Stomach (tissue), 9 donors: ENCODE results near the gene ZFR2. TPM values are rescaled to one million over a fixed set of nuclear protein-coding genes. Genes with fewer than 3 reads are reported as not detected.

ENCODE experiments used
- DNase-seq, 2 donors: peaks; one replicate each; pipeline versions ENCODE4 v3.0.0 to v3.0.0-alpha.2; 2013 to 2019
- H3K27ac ChIP-seq, 5 donors: fragments of 200-600 bp in 4 of 5; sonication (generic) in 4 of 5; one replicate each; pipeline ENCODE4 v1.5.1; 2013 to 2019; ENCODE audit warnings: mild to moderate bottlenecking in 1 of 5, moderate library complexity in 1 of 5
- H3K27me3 ChIP-seq, 3 donors: fragments of 200-600 bp; sonication (generic); one replicate each; pipeline ENCODE4 v1.5.1; 2017 to 2019; ENCODE audit warnings: mixed run types in 1 of 3
- H3K36me3 ChIP-seq, 4 donors: fragments of 200-600 bp; sonication (generic); 1 replicate in 3 of 4; 2 replicates in 1 of 4; pipeline ENCODE4 v1.5.1; 2016 to 2019
- H3K4me1 ChIP-seq, 4 donors: fragments of 200-600 bp; sonication (generic); one replicate each; pipeline ENCODE4 v1.5.1; 2016 to 2019
- H3K4me3 ChIP-seq, 4 donors: fragments of 200-600 bp; sonication (generic) in 3 of 4; one replicate each; pipeline ENCODE4 v1.5.1; 2016 to 2019; ENCODE audit warnings: mild to moderate bottlenecking in 1 of 4
- H3K9me3 ChIP-seq, 4 donors: fragments of 200-600 bp; sonication (generic); one replicate each; pipeline ENCODE4 v1.5.1; 2016 to 2019
- EP300 ChIP-seq: sonication (generic); formaldehyde crosslinking; IDR thresholded peaks from one replicate; pipeline ENCODE4 v1.6.1; 2017; ENCODE audit warnings: antibody characterized with exemption
- POLR2A ChIP-seq, 4 donors: fragments of 450-650 bp; IDR thresholded peaks; one replicate each; pipeline ENCODE4 v1.6.1; 2016; ENCODE audit warnings: antibody characterized with exemption in 4 of 4, control low read depth in 2 of 4, mild to moderate bottlenecking in 1 of 4, moderate library complexity in 1 of 4
- POLR2AphosphoS5 ChIP-seq, 3 donors: sonication (generic); formaldehyde crosslinking; IDR thresholded peaks; one replicate each; pipeline ENCODE4 v1.6.1; 2016; ENCODE audit warnings: antibody characterized with exemption in 3 of 3
- WGBS, 5 donors: extraction: QIAGEN DNeasy Blood & Tissue Kit in 3 of 5; methylation state at CpG; one replicate each; pipeline versions ENCODE4 v1.1.5 to v1.1.7; 2013 to 2018; 5-methylcytosine and 5-hydroxymethylcytosine counted together
- intact Hi-C: fragments of 100-400 bp; cut with DNase I; formaldehyde crosslinking; loops from one replicate; pipeline ENCODE4 v1.15.1; 2023; ENCODE audit warnings: low total_unique reads
- polyA plus RNA-seq, 3 donors: library from polyadenylated mRNA; stranded (reverse); fragments of 200-250 nt; gene quantifications; one replicate each; pipeline ENCODE4 v1.2.3, GENCODE V29; 2013
- total RNA-seq, 5 donors: library from RNA; depleted of rRNA; stranded (reverse); fragments of >200 nt; gene quantifications; one replicate each; pipeline versions ENCODE4 v1.1.0 to v1.2.3, GENCODE V29; 2014 to 2016
- TF ChIP-seq, protein P1 (sequence below), 7 experiments: fragments of 450-650 bp in 4 of 7; fragments of 200-600 bp in 3 of 7; sonication (generic) in 3 of 7; IDR thresholded peaks; one replicate each; pipeline ENCODE4 v1.5.1; 2016 to 2019; ENCODE audit warnings: antibody characterized with exemption in 7 of 7, control low read depth in 2 of 7, mild to moderate bottlenecking in 1 of 7
- donor health status: healthy with polysubstance abuse.
- donor health status: Bipolar disorder and iron deficiency.
- donor health status: healthy.

The ZFR2 gene
- total and polyA plus RNA-seq, 8 donors = 0.10 to 0.29 TPM; not detected in 6

DNA sequence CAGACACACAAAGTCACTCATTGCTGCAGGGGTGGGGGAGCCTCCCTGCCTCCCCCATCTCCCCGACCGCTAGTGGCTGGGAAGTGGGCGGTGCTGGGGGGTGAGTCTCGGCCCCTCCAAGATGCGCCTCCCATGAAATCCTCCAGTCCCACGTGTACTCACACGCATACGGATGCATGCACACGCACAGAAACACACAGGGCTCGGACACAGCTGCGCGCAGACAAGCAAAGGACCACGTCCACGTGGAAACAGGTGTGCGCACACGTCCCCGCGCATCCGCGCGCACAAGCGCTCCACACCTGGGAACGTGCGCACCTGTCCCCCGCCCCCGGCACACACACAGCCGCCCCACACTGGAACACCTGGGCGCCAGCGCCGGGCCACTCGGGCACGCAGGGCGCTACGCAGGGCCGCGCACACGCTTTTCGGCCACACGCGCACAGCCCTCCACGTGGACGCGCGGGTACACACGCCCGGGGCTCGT, 83.3 kb downstream of the ZFR2 start:
- TF ChIP-seq, protein P1, sequence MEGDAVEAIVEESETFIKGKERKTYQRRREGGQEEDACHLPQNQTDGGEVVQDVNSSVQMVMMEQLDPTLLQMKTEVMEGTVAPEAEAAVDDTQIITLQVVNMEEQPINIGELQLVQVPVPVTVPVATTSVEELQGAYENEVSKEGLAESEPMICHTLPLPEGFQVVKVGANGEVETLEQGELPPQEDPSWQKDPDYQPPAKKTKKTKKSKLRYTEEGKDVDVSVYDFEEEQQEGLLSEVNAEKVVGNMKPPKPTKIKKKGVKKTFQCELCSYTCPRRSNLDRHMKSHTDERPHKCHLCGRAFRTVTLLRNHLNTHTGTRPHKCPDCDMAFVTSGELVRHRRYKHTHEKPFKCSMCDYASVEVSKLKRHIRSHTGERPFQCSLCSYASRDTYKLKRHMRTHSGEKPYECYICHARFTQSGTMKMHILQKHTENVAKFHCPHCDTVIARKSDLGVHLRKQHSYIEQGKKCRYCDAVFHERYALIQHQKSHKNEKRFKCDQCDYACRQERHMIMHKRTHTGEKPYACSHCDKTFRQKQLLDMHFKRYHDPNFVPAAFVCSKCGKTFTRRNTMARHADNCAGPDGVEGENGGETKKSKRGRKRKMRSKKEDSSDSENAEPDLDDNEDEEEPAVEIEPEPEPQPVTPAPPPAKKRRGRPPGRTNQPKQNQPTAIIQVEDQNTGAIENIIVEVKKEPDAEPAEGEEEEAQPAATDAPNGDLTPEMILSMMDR (IDR thresholded peaks at IDR 0.05) = no peak
- no peak for TF ChIP-seq POLR2AphosphoS5 (IDR thresholded peaks at IDR 0.05)
- TF ChIP-seq EP300 = no peak
- TF ChIP-seq POLR2A (IDR thresholded peaks at IDR 0.05) = no peak
- Histone ChIP-seq H3K27me3 (peaks cover 7 to 70% (median 34%) of the 10 kb centered on the region in 3 donors), H3K4me3 (peak overlapping the region; percentile 37 to 48 (median 43)), H3K36me3 (peaks cover 0 to 12% (median 0%) of the 10 kb centered on the region in 4 donors), H3K27ac (peak overlapping the region in 3 of 5 donors; percentile 29 to 64 (median 38)), H3K4me1 (peaks cover 0 to 19% (median 12%) of the 10 kb centered on the region in 4 donors), H3K9me3 (peaks cover 20 to 26% (median 25%) of the 10 kb centered on the region in 4 donors)
- intact Hi-C loops = no loop called here
- WGBS, 5 donors = 0 to 3% (median 3%) methylated on average over 27 to 47 of the region's 47 CpGs
- DNase-seq = no peak

DNA sequence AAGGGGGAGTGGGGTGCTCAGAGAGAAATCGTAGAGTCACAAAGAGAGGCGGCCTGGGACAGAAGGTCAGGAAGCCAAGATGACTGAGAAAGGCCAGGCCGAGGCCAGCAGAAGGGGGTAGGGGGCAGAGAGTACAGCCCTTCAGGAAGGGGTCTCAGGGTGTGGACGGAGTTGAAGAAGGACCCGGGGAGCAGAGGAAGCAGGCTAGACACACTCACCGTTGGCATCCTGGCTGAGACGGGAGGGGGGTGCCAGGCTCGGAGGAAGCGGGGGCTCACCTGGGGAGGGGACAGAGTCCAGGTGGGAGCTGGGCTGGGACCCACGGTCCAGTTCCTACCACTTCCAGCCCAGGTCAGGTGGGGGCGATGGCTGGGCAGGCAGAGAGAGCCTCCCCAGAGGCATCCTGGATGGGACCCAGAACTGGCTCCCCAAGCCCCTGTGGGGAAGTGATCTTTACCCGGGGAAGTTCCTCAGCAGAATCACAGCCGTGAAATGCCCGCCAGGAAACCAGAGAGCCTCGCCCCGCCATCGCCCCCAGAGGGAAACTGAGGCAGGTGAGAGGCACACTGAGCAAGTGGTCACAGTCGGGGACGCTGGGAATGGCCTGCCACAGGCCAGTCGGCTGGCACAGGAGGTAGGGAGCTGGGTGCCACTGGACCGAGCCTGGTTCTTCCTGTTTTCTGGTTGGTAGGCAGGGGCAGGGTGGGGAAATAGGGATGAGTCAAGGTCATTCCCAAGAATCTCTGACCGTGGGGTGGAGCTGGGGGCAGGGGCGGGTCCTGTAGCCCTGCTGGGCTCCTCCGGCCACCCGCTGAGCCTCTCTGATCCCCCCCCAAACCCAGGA, 84.0 kb downstream of the ZFR2 start:
- no peak overlapping the region for H3K27ac ChIP-seq
- TF ChIP-seq, protein P1 (IDR thresholded peaks at IDR 0.05) = no peak
- TF ChIP-seq POLR2A (IDR thresholded peaks at IDR 0.05) = no peak
- no peak for TF ChIP-seq EP300
- TF ChIP-seq POLR2AphosphoS5 (IDR thresholded peaks at IDR 0.05) = no peak
- H3K4me3 ChIP-seq = peak overlapping the region in 3 of 4 donors; percentile 37 to 48 (median 40)
- WGBS, 5 donors = 23 to 29% (median 26%) methylated on average over 19 to 25 of the region's 25 CpGs
- peaks cover 0 to 19% (median 12%) of the 10 kb centered on the region in 4 donors for H3K4me1 ChIP-seq
- peak in 1 of 2 donors; percentile 5 for DNase-seq
- intact Hi-C loops = no loop called here
- peaks cover 0 to 12% (median 0%) of the 10 kb centered on the region in 4 donors for H3K36me3 ChIP-seq
- peaks cover 7 to 63% (median 34%) of the 10 kb centered on the region in 3 donors for H3K27me3 ChIP-seq
- H3K9me3 ChIP-seq = peaks cover 20 to 26% (median 25%) of the 10 kb centered on the region in 4 donors

DNA sequence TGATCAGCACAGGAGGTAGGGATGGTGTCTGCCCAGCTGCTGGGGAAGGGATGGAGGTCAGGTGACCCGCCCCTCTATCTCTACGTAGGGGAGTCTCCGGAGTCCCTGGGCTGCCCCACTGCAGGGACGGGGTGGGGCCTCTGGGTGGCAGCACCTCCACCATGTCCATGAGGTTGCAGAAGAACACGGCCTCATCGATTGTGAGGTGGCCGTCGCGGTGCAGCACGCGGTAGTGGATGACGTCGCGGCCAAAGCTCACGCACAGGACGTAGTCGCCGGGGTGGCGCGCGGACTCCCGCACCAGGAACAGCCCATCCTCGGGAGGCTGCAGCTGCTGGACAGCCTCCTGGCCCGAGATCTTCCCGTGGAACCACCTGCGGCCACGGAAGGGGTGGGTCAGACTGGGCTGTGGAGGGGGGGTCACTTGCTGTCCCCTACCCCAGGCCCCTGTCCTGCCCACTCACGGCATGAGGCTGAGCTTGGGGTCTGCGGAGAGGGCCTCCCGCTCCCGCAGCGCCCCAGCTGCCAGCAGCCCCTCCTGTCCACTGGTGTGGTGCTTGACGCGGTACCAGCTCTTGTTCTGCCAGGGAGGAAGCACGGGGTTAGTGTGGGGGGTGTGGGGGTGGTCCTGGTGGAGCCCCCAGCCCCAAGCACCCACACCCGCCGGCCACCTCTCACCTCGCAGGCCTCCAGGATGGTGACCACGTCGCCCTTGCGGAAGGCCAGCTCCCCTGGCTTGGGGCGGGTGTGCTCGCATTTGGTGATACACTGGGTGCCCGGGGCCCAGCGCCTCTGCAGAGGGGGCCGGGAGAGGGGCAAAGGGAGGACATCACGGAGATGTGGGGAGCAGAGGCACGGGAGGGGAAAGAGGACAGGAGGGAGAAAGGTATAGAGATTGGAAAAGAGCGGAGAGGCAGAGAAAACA, 84.9 kb downstream of the ZFR2 start:
- intact Hi-C loops = no loop called here
- peaks cover 20 to 26% (median 25%) of the 10 kb centered on the region in 4 donors for H3K9me3 ChIP-seq
- H3K4me1 ChIP-seq = peaks cover 0 to 19% (median 12%) of the 10 kb centered on the region in 4 donors
- no peak overlapping the region for H3K4me3 ChIP-seq
- H3K27ac ChIP-seq = no peak overlapping the region
- peak in 1 of 2 donors; percentile 20 for DNase-seq
- TF ChIP-seq POLR2A (IDR thresholded peaks at IDR 0.05) = no peak
- TF ChIP-seq POLR2AphosphoS5 (IDR thresholded peaks at IDR 0.05) = no peak
- TF ChIP-seq EP300 = no peak
- TF ChIP-seq, protein P1 (IDR thresholded peaks at IDR 0.05) = no peak
- 61 to 80% (median 78%) methylated on average over 13 to 49 of the region's 49 CpGs for WGBS, 5 donors
- H3K36me3 ChIP-seq = peaks cover 0 to 12% (median 0%) of the 10 kb centered on the region in 4 donors
- peaks cover 7 to 69% (median 34%) of the 10 kb centered on the region in 3 donors for H3K27me3 ChIP-seq

DNA sequence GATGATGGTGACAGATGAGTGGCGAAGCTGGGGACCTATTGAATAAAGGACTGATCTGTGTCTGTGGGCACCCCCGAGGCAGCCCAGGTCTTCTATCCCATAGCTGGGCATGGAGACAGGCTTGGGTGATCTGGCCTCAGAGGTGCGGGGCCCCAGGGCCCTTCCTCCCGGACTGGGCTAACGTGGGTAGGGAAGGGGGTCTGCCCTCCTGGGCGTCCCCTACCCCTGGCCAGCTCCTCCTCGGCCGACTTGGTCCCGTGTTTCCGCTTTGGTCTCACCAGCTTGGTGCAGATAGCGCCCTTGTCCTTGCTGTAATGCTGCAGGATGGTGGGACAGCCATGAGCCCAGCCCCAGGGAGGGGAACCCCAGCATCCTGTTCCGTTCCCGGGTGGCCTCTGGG, 85.9 kb downstream of the ZFR2 start:
- H3K4me3 ChIP-seq = no peak overlapping the region
- H3K4me1 ChIP-seq = peaks cover 0 to 19% (median 12%) of the 10 kb centered on the region in 4 donors
- no peak overlapping the region for H3K27ac ChIP-seq
- peaks cover 7 to 79% (median 34%) of the 10 kb centered on the region in 3 donors for H3K27me3 ChIP-seq
- intact Hi-C loops = no loop called here
- whole genome bisulfite sequencing, 5 donors = 82 to 90% (median 84%) methylated on average over 11 to 13 of the region's 13 CpGs
- TF ChIP-seq POLR2A (IDR thresholded peaks at IDR 0.05) (no peak), EP300 (no peak), POLR2AphosphoS5 (IDR thresholded peaks at IDR 0.05) (no peak)
- TF ChIP-seq, protein P1 (IDR thresholded peaks at IDR 0.05) = no peak
- peaks cover 20 to 26% (median 25%) of the 10 kb centered on the region in 4 donors for H3K9me3 ChIP-seq
- DNase-seq = no peak
- peaks cover 0 to 12% (median 0%) of the 10 kb centered on the region in 4 donors for H3K36me3 ChIP-seq
